Measurements from ENCODE around the gene PDXDC1.
"Not testable (repeated sequence)": the region's sequence is repeated elsewhere in the genome, so short reads cannot be mapped to it uniquely, and the experiment has no call there.

Gene PDXDC1, protein sequence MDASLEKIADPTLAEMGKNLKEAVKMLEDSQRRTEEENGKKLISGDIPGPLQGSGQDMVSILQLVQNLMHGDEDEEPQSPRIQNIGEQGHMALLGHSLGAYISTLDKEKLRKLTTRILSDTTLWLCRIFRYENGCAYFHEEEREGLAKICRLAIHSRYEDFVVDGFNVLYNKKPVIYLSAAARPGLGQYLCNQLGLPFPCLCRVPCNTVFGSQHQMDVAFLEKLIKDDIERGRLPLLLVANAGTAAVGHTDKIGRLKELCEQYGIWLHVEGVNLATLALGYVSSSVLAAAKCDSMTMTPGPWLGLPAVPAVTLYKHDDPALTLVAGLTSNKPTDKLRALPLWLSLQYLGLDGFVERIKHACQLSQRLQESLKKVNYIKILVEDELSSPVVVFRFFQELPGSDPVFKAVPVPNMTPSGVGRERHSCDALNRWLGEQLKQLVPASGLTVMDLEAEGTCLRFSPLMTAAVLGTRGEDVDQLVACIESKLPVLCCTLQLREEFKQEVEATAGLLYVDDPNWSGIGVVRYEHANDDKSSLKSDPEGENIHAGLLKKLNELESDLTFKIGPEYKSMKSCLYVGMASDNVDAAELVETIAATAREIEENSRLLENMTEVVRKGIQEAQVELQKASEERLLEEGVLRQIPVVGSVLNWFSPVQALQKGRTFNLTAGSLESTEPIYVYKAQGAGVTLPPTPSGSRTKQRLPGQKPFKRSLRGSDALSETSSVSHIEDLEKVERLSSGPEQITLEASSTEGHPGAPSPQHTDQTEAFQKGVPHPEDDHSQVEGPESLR

DNA sequence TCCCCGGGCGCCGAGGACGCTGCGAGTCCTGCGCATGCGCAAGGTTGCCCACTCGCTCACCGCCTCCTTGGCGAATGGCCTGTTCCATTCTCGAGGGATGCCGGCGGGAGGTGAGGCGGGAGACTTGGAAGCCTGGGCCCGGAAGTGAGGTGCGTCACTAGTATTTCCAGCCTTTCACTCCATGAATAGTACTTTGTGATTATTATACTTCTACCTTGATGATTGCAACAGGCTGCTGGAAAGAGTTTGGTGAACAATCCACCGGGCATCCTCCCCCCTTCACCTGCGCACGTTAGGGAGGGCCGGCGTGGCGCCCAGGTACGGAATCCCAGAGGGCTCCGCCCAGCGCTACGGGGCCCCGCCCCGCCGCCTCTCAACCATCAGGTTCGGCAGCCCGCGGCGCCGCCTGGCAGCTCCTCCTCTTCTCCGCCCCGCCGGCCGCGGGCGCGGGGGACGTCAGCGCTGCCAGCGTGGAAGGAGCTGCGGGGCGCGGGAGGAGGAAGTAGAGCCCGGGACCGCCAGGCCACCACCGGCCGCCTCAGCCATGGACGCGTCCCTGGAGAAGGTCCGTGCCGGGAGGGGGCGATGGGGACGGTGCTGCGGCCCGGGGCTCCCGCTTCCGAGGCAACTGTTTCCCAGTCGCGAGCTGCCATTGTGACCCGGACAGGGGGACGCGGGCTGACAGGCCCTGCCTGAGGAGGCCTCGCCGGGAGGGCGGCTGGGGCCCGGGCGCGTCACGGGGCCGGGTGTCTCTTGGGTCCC, at the start of gene PDXDC1:
Gene PDXDC1, plus strand, starts transcription at position 371 of the 762 bp plus-strand sequence. Its CDS starts 174 bp downstream, at position 545.
- DNase-seq: peak; percentile 100

GRCh38 chr16:14928064-14928714, 46.6 kb upstream of the PDXDC1 start:
- DNase-seq: peak; percentile 2

DNA sequence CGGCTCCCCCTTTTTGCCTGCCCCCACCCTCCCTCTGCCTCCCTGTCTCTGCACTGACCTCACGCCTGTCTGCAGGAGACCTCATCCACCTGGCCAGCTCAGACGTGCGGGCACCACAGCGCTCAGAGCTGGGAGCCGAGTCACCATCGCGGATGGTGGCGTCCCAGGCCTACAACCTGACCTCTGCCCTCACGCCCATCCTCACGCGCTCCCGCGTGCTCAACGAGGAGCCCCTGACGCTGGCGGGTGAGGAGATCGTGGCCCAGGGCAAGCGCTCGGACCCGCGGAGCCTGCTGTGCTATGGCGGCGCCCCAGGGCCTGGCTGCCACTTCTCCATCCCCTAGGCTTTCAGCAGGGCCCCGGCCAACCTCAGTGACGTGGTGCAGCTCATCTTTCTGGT, 45.6 kb upstream of the PDXDC1 start:
- not testable (repeated sequence) for DNase-seq

DNA sequence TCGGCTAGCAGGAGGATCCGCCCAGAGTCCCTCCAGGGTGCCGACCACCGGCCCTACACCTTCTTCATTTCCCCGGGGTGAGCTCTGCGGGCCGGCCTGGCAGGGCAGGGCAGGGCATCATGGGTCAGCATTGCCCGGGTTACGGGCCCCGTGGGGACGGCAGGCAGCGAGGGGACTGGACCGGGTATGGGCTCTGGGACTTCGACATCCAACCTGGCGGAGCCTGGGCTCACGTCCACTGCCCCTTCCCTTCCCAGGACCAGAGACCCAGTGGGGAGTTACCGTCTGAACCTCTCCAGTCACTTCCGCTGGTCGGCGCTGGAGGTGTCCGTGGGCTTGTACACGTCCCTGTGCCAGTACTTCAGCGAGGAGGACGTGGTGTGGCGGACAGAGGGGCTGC, 44.6 kb upstream of the PDXDC1 start:
- not testable (repeated sequence) for DNase-seq

DNA sequence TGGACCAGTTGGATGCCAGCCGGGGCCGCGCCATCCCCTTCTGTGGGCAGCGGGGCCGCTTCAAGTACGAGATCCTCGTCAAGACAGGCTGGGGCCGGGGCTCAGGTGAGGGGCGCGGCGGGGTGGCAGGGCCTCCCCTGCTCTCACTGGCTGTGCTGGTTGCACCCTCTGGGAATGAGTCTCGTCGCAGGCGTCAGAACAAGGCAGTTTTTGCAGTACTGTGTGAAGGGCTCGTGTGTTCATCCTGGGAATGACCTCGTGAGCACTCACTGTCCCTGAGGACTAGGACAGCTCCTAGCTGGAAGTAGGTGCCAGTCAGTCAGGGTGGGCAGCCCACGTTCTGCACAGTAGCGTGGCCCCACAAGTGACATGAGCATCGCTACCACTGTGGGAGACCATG, 43.9 kb upstream of the PDXDC1 start:
- DNase-seq: not testable (repeated sequence)

DNA sequence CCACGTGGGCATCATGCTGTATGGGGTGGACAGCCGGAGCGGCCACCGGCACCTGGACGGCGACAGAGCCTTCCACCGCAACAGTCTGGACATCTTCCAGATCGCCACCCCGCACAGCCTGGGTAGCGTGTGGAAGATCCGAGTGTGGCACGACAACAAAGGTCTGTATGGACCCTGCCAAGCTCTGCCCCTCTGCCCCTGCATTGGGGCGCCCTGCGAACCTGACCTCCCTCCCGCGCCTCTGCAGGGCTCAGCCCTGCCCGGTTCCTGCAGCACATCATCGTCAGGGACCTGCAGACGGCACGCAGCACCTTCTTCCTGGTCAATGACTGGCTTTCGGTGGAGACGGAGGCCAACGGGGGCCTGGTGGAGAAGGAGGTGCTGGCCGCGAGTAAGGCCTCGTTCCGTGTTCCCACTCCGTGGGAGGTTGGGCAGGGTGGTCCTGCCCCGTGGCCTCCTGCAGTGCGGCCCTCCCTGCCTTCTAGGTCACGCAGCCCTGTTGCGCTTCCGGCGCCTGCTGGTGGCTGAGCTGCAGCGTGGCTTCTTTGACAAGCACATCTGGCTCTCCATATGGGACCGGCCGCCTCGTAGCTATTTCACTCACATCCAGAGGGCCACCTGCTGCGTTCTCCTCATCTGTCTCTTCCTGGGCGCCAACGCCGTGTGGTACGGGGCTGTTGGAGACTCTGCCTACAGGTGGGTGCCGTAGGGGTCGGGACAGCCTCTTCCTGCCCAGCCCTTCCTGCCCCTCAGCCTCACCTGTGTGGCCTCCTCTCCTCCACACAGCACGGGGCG, 42.0 kb upstream of the PDXDC1 start:
- not testable (repeated sequence) for DNase-seq

DNA sequence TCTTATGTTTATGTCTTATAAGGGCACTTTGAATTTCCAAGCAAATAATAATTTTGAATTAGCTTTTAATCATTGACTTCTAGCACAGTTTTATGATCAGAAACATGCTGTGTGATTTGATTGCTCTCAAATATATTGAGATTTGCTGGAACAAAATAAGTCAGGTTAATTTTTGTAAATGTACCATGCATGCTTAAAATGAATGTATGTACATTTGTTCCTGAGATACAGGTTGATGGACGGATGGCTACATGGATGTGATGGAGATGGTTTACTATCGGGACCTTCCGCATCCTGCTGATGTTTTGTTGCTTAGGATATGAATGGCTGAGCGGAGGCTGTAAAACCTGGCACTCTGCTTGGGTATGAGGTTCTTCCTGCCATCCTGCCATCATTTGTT, 37.7 kb upstream of the PDXDC1 start, which contains the start of gene NPIPA1:
Gene NPIPA1, plus strand, starts transcription at position 301 of the 400 bp plus-strand sequence. Its CDS starts 0 bp downstream, at position 301.
- not testable (repeated sequence) for DNase-seq

GRCh38 chr16:14937994-14938393, 36.8 kb upstream of the PDXDC1 start:
- DNase-seq: not testable (repeated sequence)

GRCh38 chr16:14942686-14943085, 32.1 kb upstream of the PDXDC1 start:
- DNase-seq: not testable (repeated sequence)

GRCh38 chr16:14955546-14956231, 19.1 kb upstream of the PDXDC1 start:
- DNase-seq: no peak

DNA sequence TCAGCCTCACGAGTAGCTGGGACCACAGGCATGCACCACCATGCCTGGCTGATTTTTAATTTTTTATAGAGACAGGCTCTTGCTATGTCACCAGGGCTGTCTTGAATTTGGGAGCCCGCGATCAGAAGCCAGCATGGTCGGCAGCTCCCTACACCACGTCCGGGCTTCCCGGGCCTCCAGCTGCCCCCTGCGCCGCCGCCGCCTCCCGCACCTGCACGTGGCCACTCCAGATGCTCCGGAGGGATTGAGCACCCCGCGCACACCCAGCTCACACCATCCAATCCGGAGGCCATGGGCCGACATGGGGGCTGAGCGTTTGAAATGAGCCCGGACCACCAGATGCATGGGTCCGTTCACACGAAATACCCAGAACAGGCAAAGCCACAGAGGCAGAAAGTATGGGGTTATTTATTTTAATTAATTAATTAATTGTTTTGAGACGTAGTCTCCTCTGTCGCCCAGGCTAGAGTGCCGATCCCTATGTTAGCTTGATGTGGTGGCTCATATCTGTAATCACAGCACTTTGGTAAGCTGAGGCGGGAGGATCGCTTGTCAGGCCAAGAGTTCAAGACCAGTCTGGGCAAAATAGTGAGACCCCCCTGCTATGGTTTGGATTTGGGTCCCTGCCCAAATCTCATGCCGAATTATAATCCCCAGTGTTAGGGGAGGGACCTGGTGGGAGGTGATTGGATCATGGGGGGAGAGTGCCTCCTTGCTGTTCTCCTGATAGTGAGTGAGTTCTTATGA, 17.1 kb upstream of the PDXDC1 start:
- DNase-seq: no peak

- no peak for DNase-seq
Observed at GRCh38 chr16:14958323-14958600, 16.6 kb upstream of the PDXDC1 start.

- no peak for DNase-seq
Observed at GRCh38 chr16:14958970-14959369, 15.9 kb upstream of the PDXDC1 start.

DNA sequence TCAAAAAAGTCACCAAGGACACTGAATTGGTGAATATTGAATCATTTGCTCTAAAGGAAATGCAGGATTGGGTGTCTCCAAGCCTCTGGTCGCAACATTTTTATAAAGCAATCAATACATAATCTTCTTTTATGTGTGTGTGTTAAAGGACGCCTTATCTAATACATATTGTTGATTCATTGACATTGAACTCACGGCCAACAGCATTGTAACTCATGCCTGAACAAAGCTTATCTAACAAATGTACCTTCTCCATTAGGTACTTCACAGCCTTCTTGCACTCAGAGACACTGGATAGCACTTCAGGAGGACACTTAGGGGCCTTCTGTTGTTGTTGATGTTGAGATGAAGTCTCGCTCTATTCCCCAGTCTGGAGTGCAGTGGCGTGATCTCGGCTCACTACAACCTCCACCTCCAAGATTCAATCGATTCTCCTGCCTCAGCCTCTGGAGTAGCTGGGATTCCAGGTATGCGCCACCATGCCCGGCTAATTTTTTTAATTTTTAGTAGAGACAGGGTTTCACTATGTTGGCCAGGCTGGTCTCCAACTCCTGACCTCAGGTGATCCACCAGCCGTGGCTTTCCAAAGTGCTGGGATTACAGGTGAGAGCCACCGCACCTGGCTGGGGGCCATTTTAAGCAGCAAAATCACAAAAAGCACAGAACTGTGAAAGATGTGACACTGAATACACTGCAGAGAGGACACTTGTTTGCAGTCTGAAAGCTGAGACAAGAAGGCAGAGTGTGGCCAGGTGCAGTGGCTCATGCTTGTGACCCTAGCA, 13.2 kb upstream of the PDXDC1 start:
- no peak for DNase-seq

DNA sequence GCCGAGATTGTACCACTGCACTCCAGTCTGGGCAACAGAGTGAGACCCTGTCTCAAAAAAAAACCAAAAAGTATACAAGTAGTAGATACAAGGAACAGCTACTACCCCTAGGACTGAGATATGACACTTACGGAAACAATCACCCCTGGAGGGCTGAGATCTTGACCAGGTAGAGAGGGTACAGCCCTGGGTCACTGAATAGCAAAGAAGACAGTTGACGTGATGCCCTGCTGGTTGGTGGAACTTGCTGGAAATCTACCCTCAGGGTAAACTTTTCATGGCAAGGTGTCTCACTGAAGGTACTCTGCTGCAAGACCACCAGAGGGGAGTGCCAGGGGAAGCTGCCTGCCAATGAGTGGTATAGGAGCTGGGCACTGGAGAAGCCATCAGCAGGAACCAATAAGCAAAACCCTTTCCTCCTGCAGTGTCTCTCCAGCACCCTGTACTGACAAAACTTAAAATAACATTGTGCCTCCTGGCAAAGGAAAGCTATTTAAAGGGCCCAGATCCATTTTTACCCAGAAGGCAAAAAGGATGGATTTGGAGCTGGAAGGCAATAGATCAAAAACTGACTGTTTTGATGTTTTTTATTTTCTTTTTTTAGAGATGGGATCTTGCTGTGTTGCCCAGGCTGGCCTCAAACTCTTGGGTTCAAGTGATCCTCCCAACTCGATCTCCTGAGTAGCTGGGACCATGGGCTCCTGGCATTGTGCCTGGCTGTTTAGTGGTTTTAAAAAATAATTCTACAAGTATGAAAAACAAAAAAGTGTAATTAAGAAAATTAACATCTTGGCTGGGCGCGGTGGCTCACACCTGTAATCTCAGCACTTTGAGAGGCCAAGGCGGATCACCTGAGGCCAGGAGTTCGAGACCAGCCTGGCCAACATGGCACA, 11.3 kb upstream of the PDXDC1 start:
- DNase-seq: no peak

- DNase-seq: no peak
Observed at GRCh38 chr16:14965328-14965727, 9.5 kb upstream of the PDXDC1 start.

- not testable (repeated sequence) for DNase-seq
Observed at GRCh38 chr16:14969795-14970194, 5.0 kb upstream of the PDXDC1 start.

GRCh38 chr16:14971621-14972228, 3.1 kb upstream of the PDXDC1 start:
- not testable (repeated sequence) for DNase-seq

Data from CD4-positive, alpha-beta T cell treated with Interleukin-17A for 4 hours (primary cell).